IPS-11a (cell line): Measurements from ENCODE around the gene NT5M.

Experiments
- H3K4me3 ChIP-seq: one replicate; pipeline ENCODE4 v1.5.1; 2013; ENCODE audit warnings: low read depth, low read length, control low read depth

The NT5M gene

GRCh38 chr17:17353625-17354484 lies 50.7 kb downstream of the NT5M start:
- H3K4me3 ChIP-seq: no peak overlapping the region

DNA sequence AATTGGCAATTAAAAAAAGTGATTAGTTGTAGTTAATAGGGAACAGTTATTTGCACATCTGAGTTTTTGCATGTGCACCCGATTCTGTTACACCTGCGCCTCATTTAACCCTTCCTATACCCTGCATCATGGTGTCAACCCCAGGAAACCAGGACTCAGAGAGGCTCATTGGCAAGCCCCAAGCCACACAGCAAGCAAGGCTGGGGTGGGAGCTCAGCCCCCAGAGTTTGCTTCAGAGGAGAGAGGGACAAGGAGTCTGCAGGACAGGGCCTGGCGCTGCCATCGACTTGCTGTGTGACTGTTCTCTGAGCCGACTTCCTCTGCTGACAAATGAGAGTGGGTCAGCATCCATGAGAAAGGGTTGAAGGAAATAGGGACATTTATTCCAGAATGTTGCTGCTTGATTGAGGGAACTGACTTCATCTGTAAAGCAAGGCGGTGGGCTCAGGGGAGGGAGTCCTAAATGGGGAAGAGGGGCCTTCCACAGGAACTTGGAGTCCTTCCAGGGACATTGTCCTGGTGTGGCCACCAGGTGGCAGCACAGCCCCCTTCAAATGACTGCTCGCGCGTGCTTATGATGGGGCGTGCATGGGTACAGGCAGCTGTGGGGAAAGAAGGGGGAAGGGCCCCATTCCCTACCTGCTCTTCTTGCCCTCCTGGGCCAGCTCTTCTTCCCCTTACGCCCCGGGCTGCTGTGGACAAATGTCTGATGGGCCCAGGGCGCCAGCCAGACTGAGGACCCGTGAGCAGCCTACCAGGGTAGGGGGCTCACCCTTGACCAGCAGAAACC lies 51.6 kb downstream of the NT5M start:
- H3K4me3 ChIP-seq: no peak overlapping the region

GRCh38 chr17:17355426-17355825 lies 52.3 kb downstream of the NT5M start:
- no peak overlapping the region for H3K4me3 ChIP-seq

GRCh38 chr17:17356149-17356930 lies 53.2 kb downstream of the NT5M start:
- no peak overlapping the region for H3K4me3 ChIP-seq

- H3K4me3 ChIP-seq: no peak overlapping the region
Measured at GRCh38 chr17:17356931-17357270, 53.7 kb downstream of the NT5M start.

DNA sequence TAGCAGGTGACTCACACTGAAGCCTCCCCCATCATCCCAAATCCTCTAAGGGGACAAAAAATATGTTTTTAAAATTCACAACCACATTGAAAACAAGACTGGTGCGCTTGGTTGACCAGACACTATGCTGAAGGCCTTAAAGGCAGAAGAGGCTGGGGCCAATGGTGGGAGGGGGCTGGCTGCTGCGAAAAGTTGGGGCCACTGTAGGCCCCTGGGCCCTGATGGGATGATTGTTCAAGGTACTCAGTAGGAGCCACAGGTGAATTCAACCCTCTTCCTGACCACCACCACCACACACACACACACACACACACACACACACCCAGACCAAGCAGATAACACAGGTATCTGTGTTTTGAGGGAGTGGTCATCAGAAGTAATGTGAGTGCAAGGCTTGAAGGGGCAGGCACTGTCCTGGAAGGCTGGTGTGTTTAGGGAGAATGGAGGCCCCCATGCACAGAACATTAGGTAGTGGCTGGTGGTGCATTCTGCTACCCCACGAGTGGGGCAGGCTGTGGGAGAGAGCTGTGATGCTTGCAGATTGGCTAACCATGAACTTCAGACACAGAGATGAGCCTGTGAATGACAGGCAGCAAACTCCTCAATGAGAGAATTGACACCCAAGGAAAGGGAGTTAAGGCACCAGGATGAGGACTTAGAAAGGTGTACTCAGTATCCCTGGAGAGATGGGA lies 55.0 kb downstream of the NT5M start:
- H3K4me3 ChIP-seq: no peak overlapping the region

GRCh38 chr17:17358866-17359265 lies 55.7 kb downstream of the NT5M start:
- no peak overlapping the region for H3K4me3 ChIP-seq

DNA sequence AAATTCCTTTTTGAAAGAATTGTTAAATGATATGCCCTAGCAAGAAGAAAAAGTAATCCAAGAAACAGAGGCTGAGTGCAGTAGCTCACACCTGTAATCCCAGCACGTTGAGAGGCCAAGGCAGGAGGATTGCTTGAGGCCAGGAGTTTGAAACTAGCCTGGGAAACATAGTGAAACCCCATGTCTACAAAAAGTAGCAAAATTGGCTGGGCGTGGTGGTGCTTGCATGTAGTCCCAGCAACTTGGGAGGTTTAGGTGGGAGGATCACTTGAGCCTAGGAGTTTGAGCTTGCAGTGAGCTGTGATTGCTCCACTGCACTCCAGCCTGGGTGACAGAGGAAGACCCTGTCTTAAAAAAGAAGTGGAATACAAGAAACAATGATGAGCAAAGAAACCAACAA lies 56.1 kb downstream of the NT5M start:
- no peak overlapping the region for H3K4me3 ChIP-seq

DNA sequence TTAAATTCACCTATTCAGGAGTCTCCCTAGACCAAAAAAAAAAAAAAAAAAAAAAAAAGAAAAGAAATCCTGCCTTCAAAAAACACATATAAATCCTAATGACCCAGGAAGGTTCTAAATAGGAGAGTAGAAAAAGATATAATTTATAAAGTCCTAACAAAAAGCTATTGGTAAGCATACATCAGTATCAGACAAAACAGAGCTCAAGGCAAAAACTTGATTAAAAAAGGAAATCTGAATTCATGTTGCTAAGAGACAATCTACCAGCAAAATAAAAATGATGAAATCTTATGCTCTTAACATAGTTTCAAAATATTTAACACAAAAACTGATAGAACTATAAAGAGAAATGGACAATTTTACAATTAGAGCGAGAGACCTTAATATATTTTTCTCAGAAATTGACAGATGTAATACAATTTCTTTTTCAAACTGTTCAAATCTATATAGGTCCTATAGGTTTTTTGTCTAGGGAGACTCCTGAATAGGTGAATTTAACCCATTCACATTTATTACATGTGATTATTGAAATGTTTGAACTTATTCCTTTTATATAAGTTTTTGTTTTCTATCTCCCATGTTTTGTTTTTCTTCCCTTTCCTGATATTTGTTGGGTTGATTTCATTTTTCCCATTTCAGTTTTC lies 57.0 kb downstream of the NT5M start:
- no peak overlapping the region for H3K4me3 ChIP-seq

DNA sequence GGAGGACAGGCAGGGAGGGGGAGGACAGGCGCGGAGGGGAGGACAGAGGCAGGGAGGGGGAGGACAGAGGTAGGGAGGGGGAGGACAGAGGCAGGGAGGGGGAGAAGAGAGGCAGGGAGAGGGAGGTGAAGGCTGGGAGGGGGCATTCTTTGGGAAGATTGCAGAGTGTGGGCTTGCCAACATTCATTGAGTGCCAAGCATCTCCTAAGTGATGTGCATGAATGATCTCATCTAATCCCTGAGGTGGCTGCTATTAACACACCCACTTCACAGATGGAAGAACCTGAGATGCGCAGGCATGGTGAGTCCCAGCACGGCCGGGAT lies 58.3 kb downstream of the NT5M start:
- H3K4me3 ChIP-seq: no peak overlapping the region

GRCh38 chr17:17361867-17362539 lies 58.8 kb downstream of the NT5M start:
- H3K4me3 ChIP-seq: no peak overlapping the region

GRCh38 chr17:17362540-17362930 lies 59.4 kb downstream of the NT5M start:
- H3K4me3 ChIP-seq: no peak overlapping the region

GRCh38 chr17:17363638-17364337 lies 60.6 kb downstream of the NT5M start:
- no peak overlapping the region for H3K4me3 ChIP-seq

DNA sequence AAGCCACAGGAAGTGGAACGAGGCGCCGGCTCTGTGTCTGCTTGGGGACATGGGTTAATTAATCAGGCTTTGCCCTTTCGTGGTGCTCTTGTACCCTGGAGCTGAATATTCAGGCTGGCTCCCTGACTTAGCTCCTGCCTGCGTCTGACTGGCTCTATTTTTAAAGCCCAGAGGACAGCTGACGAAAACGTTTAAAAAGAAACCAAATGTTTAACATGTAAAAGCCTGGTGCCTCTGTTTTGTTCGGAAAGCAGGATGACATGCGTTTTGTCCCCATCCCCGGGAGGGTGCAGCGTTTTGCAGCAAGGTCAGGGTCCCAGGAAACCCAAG lies 61.1 kb downstream of the NT5M start:
- H3K4me3 ChIP-seq: no peak overlapping the region

GRCh38 chr17:17365476-17366110 lies 62.4 kb downstream of the NT5M start:
- no peak overlapping the region for H3K4me3 ChIP-seq

DNA sequence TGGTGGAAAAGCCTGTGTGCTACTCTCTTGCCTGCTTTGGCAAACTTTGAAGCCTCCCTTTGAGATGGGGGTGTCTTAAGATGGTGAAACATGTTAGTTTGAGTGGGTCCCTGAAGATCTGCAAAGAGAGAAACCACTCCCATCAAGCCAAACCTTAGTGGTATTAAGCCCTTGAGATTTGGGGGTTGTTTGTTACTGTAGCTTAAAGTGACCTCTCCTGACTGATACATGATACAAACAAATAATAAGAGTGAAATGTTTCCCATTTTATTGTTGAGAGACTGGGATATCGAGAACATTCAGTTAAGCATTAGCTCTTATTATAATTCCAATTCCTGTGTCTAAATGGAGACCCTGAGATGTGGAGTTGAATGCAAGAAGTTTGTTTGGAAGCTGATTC lies 63.1 kb downstream of the NT5M start:
- H3K4me3 ChIP-seq: no peak overlapping the region

DNA sequence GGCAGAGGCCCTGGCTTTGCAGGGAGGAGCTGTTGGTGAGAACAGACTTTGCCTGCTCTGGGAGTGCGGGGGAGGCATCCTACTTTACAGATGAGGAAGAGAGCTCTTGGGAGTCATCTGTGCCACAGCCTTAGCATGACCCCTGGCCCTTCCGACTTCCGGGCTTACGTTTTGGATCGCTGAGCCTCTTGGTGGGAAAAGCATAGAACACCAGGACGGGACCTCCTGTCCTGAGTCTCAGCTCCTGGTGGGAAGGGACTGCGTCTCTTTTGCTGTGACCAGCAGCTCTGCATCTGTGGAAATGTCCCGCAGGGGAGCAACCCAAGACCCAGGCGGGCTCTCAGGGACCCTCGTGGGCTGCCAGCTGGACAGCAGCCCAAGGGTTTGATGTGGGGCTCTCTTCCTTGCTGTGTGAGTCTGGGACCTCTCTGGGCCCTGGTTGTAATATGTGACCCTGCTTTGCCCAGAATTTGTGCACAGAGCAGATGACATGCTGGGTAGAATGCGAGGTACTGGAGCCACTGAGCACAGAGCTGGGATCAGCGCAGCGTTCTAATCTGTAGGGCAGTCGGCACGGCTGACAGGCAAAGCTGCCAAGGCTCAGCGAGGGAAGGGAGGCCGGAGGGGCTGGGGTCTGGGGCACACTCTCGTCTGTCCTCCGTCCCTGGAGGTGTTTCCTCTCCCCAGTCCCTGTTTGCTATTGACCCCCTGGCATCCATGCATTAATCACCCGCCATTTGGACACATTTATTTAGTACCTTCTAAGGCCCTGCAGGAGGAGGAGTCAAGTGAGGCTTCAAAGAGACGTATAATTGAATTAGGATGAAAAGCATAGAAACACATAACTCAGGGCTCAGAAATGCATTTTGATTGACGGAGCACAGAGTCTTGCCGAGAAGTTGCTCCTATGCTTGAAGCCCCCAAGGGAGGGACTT lies 64.0 kb downstream of the NT5M start:
- no peak overlapping the region for H3K4me3 ChIP-seq

DNA sequence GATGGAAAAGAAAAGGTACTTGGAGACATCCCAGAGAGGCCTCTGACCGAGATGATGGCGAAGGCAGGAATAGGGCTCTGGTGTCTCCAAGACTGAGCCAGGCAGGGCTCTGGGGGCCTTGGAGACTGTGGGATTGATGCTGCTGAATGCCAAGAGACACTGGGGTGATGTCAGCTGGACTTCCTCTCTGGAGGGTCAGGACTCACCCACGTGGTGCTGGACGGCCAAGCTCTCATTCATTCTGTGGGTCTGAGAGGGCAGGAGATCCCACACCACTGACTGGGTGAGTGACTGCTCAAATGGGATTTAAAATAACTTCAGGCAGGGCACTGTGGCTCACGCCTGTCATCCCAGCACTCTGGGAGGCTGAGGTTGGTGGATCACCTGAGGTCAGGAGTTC lies 64.8 kb downstream of the NT5M start:
- H3K4me3 ChIP-seq: no peak overlapping the region
